GM19351 (cell line): ENCODE data around the gene MARS2.
A peak's percentile ranks its signal among the peaks of the same experiment; 100 is the strongest.
"Not testable (repeated sequence)": the region's sequence is repeated elsewhere in the genome, so short reads cannot be mapped to it uniquely, and the experiment has no call there.

Experiments used
- ATAC-seq: cut with Tn5 transposase; IDR thresholded peaks from one replicate; pipeline ENCODE4 v1.9.1; 2021; ENCODE audit warnings: mild to moderate bottlenecking, moderate library complexity; ENCODE audit not compliant: unreplicated experiment

Gene MARS2

DNA sequence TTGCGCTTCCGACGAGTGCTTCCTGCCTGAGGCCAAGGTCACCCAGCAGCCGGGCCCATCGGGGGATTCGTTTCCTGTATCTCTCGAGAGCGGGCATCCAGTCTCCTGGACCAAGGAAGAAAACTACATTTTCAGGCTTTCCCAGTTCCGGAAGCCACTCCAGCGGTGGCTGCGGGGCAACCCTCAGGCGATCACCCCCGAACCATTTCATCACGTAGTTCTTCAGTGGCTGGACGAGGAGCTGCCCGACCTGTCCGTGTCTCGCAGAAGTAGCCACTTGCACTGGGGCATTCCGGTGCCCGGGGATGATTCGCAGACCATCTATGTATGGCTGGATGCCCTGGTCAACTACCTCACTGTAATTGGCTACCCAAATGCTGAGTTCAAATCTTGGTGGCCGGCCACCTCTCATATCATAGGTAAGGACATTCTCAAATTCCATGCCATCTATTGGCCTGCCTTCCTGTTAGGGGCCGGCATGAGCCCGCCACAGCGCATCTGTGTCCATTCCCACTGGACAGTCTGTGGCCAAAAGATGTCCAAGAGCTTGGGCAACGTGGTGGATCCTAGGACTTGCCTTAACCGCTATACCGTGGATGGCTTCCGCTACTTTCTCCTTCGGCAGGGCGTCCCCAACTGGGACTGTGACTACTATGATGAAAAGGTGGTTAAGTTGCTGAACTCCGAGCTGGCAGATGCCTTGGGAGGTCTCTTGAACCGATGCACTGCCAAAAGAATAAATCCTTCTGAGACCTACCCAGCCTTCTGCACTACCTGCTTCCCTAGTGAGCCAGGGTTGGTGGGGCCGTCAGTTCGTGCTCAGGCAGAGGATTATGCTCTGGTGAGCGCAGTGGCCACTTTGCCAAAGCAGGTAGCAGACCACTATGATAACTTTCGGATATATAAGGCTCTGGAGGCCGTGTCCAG, 1.0 kb downstream of the MARS2 start:
- no peak for ATAC-seq

- no peak for ATAC-seq
These were observed 1.7 kb downstream of the MARS2 start for GRCh38 chr2:197706839-197707207.

DNA sequence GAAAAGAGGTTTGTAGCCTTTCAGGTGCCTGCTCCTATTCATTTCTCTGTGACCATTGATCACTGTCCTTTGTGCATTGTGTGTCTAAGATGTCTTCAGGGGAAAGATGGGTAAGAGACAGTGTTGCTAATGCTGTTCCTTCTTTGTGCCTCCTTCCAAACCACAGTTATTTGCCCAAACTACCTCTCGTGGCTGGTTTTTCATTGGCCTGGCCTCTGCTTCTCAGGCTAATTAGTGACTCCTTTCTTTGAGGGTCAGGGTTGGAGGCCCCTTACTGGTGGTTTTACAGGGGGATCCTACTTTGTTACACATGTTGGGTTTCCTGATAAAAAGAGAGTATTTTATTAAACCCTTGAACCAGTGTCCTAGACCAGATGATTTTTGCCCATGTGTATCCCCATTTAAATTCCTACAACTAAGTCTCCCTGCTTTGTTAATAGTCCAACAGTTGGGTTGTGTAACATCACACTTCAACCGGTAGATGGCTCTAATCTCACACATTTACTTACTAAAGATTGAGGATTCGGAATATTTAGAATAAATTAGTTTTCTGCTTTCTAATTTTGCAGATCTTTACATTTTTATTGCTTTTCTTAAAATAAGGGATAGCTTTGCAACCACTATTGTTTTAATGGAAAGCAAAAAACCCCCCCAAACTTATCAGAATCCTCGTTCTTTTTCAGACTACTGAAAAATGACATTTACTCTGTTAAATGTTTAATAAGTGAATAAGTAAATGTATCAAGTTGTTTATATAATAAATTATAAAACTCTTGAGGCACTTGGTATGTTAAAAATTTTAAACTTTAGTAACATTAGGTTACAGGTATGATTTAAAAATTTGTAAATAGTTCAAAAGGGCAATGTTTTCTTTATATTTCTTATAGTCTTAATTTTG, 2.4 kb downstream of the MARS2 start:
- ATAC-seq: no peak

- ATAC-seq: no peak
These were observed 3.2 kb downstream of the MARS2 start for GRCh38 chr2:197708331-197708730.

GRCh38 chr2:197709140-197709539, 4.0 kb downstream of the MARS2 start:
- ATAC-seq: not testable (repeated sequence)

DNA sequence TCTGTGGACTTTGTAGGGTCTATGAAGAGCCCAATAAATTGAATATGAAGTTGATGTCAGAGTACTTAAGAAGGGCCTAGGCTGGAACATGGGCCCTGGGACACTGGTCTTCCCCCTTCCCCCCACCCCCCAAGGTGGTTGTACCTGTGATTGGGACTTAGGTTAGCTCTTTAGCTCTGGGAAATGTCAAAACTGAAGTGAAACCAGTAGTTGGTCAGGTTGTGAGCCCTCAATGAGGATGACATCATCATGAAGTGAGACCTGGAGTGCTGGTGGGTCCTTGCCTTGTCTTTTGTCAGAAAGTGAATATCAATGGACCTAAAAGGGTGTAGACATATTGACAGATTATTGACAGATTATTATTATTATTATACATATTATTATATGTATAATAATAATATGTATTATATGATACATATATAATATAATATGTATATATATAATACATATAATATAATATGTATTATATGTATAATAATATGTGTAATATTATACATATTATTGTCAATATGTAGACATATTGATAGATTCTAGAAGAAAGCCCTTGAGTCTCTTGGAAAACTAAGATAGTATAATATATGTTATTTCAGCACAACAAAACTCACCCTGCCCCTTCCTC, 5.4 kb downstream of the MARS2 start:
- peak; percentile 82 for ATAC-seq

GRCh38 chr2:197711578-197711977, 6.4 kb downstream of the MARS2 start:
- ATAC-seq: no peak

GRCh38 chr2:197713271-197713670, 8.1 kb downstream of the MARS2 start:
- ATAC-seq: no peak

GRCh38 chr2:197717863-197718262, 12.7 kb downstream of the MARS2 start:
- ATAC-seq: no peak

DNA sequence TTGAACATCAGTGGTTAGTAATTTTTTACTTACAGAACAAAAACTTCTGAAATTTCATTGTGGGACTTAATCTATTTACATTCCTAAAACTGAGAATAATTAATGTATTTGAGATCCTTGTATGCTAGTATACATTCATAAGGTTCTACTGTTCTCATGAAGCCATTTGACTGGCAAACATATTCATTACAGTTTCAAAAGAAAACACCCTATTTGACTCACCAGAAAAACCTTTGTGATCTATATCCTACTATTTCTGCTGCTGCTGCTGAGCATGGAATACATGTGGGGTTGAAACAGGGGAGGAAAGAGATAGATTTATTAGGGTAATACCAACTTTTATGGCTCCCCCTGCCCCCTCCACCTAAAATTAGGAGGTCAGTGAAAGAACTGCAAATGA, 21.8 kb downstream of the MARS2 start:
- ATAC-seq: no peak

GRCh38 chr2:197728555-197729544, 23.7 kb downstream of the MARS2 start:
- not testable (repeated sequence) for ATAC-seq

- ATAC-seq: no peak
These were observed 35.0 kb downstream of the MARS2 start for GRCh38 chr2:197740200-197740599.
